ENCODE results near the gene KRT82. TPM values are rescaled to one million over a fixed set of nuclear protein-coding genes. Genes with fewer than 3 reads are reported as not detected.
A peak's percentile ranks its signal among the peaks of the same experiment; 100 is the strongest.

KRT82 gene
- polyA plus RNA-seq, 12 donors: 0.07 TPM; not detected in 11

- no peak for DNase-seq
Observed at GRCh38 chr12:52436000-52436827, 30.1 kb upstream of the KRT82 start.

- DNase-seq: no peak
Observed at GRCh38 chr12:52435659-52435999, 29.5 kb upstream of the KRT82 start.

GRCh38 chr12:52434760-52435530 is 28.8 kb upstream of the KRT82 start:
- no peak for DNase-seq

GRCh38 chr12:52434081-52434733 is 28.1 kb upstream of the KRT82 start, which contains the start of gene KRT75:
TSS of gene KRT75 (minus strand) at chr12:52434371. CDS start at chr12:52434304, 67 bp downstream.
- no peak for DNase-seq

- no peak for DNase-seq
Observed at GRCh38 chr12:52433501-52434080, 27.5 kb upstream of the KRT82 start.

GRCh38 chr12:52432559-52433207 is 26.5 kb upstream of the KRT82 start:
- DNase-seq: no peak

GRCh38 chr12:52428121-52428520 is 22.0 kb upstream of the KRT82 start:
- no peak for DNase-seq

GRCh38 chr12:52427083-52427482 is 20.9 kb upstream of the KRT82 start:
- no peak for DNase-seq

- no peak for DNase-seq
Observed at GRCh38 chr12:52426034-52426433, 19.9 kb upstream of the KRT82 start.

GRCh38 chr12:52425466-52425865 is 19.3 kb upstream of the KRT82 start:
- DNase-seq: no peak

GRCh38 chr12:52423661-52424500 is 17.7 kb upstream of the KRT82 start:
- DNase-seq: no peak

- DNase-seq: no peak
Observed at GRCh38 chr12:52423035-52423434, 16.9 kb upstream of the KRT82 start.

GRCh38 chr12:52419656-52420055 is 13.5 kb upstream of the KRT82 start:
- DNase-seq: no peak

- no peak for DNase-seq
Observed at GRCh38 chr12:52418576-52419110, 12.5 kb upstream of the KRT82 start.

GRCh38 chr12:52417740-52418139 is 11.6 kb upstream of the KRT82 start:
- DNase-seq: no peak

GRCh38 chr12:52416795-52417194 is 10.7 kb upstream of the KRT82 start:
- DNase-seq: no peak

- DNase-seq: peak; percentile 25
Observed at GRCh38 chr12:52415870-52416750, 10.0 kb upstream of the KRT82 start.

- DNase-seq: no peak
Observed at GRCh38 chr12:52414936-52415335, 8.8 kb upstream of the KRT82 start.

- DNase-seq: no peak
Observed at GRCh38 chr12:52413782-52414345, 7.7 kb upstream of the KRT82 start.
